ENCODE results near the gene FGR. TPM values are rescaled to one million over a fixed set of nuclear protein-coding genes. Genes with fewer than 3 reads are reported as not detected.
A peak's percentile ranks its signal among the peaks of the same experiment; 100 is the strongest.

The FGR gene
- total and polyA plus RNA-seq, 7 experiments from 2014 or later: 0.15 to 246 (median 1.5) TPM

DNA sequence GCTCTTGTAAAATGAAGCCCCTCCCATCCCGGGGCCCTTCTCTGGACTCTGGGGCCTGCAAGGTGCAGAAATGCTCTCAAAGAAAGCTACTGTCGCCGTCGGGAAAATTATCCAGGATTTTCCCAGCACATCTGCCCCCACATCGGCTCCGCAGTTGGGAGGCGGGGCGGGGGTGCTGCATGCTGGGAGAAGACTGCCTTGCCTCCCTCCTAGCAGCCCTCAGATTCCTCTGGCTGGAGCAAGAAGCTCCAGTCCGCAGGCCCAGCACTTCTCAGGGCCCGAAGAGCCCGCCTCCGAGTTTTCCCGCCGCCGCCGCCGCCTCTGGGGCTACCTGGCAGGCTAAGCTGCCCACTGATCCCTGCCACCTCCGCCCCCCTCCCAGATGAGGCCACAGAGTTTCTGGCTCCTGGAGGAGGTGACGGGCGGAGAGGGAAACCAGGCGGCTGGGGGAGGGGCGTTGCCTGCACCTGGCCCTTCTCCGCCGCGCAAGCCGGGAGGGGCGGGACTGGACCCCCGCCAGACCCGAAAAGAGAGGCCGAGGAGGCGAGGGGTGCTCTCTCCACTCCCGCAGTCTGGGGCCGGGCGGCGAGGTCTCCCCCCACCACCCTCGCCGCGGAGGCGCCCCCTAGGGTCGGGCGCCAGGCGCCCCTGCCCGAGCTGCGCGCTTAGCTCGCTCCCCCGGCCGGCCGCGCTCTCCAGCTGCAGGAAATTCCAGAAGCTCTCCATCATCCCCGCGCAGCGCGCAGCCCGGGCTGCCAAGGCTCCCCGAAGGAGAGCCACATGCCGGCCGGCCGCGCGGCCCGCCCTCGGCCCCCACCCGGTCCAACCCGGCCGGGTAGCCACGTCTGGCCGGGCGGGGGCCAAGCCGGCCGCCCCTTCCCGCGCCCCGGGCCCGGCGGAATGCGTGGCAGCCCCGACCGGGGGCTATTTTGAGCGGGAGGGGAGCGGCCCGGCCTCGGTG, 59.8 kb downstream of the FGR start:
- POLR2A ChIA-PET: no interaction called here
- Mint-ChIP-seq H3K36me3 (peaks cover 0 to 3% (median 0%) of the 10 kb centered on the region in 5 donors), H3K4me1 (peaks cover 12 to 64% (median 48%) of the 10 kb centered on the region in 7 donors)

DNA sequence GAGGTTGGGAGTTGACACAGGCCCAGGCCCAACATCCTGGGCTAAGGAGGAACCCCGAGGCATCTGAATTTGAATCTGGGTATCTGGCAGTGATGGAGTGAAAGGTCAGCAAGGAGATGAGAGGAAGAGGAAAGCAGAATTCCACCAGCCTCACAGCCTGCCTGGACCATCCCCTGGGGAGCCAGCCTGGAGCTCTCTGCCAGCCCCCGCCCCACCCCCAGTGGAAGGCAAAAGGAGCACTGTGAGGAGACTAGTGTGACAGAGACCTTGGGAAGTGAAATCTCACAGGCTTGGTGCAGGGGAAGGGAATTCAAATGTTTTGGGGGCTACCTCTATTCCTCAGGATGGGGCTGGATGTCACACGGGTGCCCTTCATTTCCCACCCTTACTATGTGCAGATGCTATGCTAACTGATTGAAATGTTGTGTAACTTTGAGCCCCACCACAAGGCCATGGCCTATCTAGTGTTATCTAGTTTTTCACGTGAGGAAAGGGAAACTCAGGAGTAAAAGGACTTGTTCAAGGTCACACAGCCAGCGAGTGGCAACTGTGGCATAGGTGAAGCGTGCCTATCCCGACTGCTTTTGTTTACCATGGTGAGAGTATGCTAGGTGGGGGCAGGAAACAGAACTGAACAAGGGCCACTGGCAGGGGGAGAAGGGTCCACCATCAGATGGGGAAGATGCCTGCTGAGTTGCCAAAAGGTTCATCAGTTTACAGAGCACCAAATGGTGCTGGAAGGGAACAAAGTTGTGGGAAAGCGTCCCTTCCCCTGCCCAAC, 60.8 kb downstream of the FGR start:
- ChIA-PET CTCF (interaction anchor here (0.5 to 1.9 kb wide), 4 partner anchors 17 to 1366 kb away, joined by 3 to 4 read pairs (median 4); no protein-coding TSS in a partner anchor), POLR2A (interaction anchor here (0.6 to 1.0 kb wide), 2 partner anchors 16 to 103 kb away, joined by 3 read pairs; no protein-coding TSS in a partner anchor)
- Histone ChIP-seq H3K36me3 (ENCODE audit: control insufficient read depth in 2 of 3, insufficient read depth in 3 of 3, low read length in 3 of 3) (no peaks in the 10 kb centered on the region), H3K27ac (ENCODE audit: low read depth, low read length) (no peak overlapping the region), H3K4me3 (ENCODE audit: low read length) (no peak overlapping the region), H3K9me3 (ENCODE audit: control insufficient read depth in 2 of 3, low read length in 3 of 3) (no peaks in the 10 kb centered on the region), H3K4me1 (ENCODE audit: control insufficient read depth in 2 of 2, insufficient read depth in 2 of 2, low read length in 2 of 2) (peaks cover 0 to 5% of the 10 kb centered on the region in 2 donors), H3K27me3 (ENCODE audit: control insufficient read depth in 2 of 2, insufficient read depth in 2 of 2, low read length in 2 of 2) (no peaks in the 10 kb centered on the region)
- ATAC-seq (no peak), DNase-seq (no peak)
- Mint-ChIP-seq H3K27ac (peak overlapping the region in 7 of 9 donors; percentile 7 to 77 (median 37)), H3K27me3 (peaks cover 0 to 23% (median 0%) of the 10 kb centered on the region in 5 donors), H3K36me3 (peaks cover 0 to 3% (median 0%) of the 10 kb centered on the region in 5 donors), H3K9me3 (no peaks in the 10 kb centered on the region), H3K4me3 (peak overlapping the region in 9 of 10 donors; percentile 7 to 77 (median 66)), H3K4me1 (peaks cover 14 to 63% (median 49%) of the 10 kb centered on the region in 7 donors)
- intact Hi-C loops (cut with micrococcal nuclease): no loop called here

More for the DNA sequence above, 59.8 kb downstream of the FGR start:
- H3K27me3 ChIP-seq (ENCODE audit: control insufficient read depth in 2 of 2, insufficient read depth in 2 of 2, low read length in 2 of 2): no peaks in the 10 kb centered on the region
- H3K4me1 ChIP-seq (ENCODE audit: control insufficient read depth in 2 of 2, insufficient read depth in 2 of 2, low read length in 2 of 2): peaks cover 0 to 5% of the 10 kb centered on the region in 2 donors
- no peaks in the 10 kb centered on the region for H3K36me3 ChIP-seq (ENCODE audit: control insufficient read depth in 2 of 3, insufficient read depth in 3 of 3, low read length in 3 of 3)
- H3K27ac Mint-ChIP-seq: no peak overlapping the region
- no peak overlapping the region for H3K4me3 ChIP-seq (ENCODE audit: low read length)
- no peaks in the 10 kb centered on the region for H3K9me3 ChIP-seq (ENCODE audit: control insufficient read depth in 2 of 3, low read length in 3 of 3)
- H3K4me3 Mint-ChIP-seq: peak overlapping the region in 4 of 10 donors; percentile 48 to 74 (median 62)
- ATAC-seq (peak; percentile 38), DNase-seq (no peak)
- H3K27ac ChIP-seq (ENCODE audit: low read depth, low read length): no peak overlapping the region
- CTCF ChIA-PET: interaction anchor here (0.6 to 1.6 kb wide), 3 partner anchors 26 to 163 kb away, joined by 3 to 5 read pairs (median 3); no protein-coding TSS in a partner anchor
- no peaks in the 10 kb centered on the region for H3K9me3 Mint-ChIP-seq
- H3K27me3 Mint-ChIP-seq: peaks cover 0 to 23% (median 0%) of the 10 kb centered on the region in 5 donors
- intact Hi-C loops (cut with micrococcal nuclease): no loop called here

DNA sequence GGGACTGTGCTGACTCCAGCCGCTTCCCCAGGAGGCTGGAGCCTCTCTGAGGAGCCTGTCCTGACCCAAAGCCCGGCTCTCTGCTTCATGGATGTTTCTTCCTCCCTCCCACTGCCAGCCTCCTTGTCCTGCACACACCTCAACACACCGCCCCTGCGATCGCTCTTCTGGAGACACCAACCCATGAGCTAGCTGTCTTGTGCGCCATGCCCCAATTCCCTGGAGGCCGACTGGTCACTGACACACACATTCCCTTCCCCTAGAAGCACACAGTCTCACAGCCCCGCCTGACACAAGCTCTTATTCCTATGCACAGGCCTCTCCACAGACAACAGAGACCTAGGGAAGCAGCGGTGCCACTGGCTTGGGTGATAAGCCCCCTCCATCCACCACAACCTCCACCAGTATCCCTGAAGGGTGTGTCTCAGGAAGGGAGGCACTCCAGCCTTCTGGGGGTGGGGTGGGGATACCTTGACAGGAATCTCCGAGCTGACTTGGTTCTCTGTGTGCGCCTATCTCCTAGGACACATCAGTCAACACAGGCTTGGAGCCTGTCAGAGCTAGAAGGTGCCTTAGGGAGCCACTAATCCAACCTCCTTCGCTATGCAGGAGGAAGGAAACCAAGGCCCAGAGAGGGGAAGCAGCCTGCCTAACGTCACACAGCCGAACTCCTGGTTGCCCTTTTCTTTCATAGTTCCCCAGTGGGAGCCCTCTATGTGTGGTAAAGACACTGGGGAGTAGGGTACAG, 62.1 kb downstream of the FGR start:
- Mint-ChIP-seq H3K27me3 (peaks cover 0 to 23% (median 0%) of the 10 kb centered on the region in 5 donors), H3K9me3 (no peaks in the 10 kb centered on the region), H3K4me1 (peaks cover 18 to 64% (median 55%) of the 10 kb centered on the region in 7 donors), H3K36me3 (peaks cover 0 to 5% (median 0%) of the 10 kb centered on the region in 5 donors), H3K27ac (peak overlapping the region in 6 of 9 donors; percentile 55 to 86 (median 76)), H3K4me3 (peak overlapping the region in 1 of 10 donors; percentile 3)
- intact Hi-C loops (cut with micrococcal nuclease): no loop called here
- ChIA-PET POLR2A (interaction anchor here (0.6 kb wide), 2 partner anchors 113 to 218 kb away, joined by 3 to 4 read pairs; no protein-coding TSS in a partner anchor), CTCF (interaction anchor here (1.5 to 1.9 kb wide), 2 partner anchors 16 to 90 kb away, joined by 4 read pairs; no protein-coding TSS in a partner anchor)
- DNase-seq (no peak), ATAC-seq (no peak)
- Histone ChIP-seq H3K9me3 (ENCODE audit: control insufficient read depth in 2 of 3, low read length in 3 of 3) (no peaks in the 10 kb centered on the region), H3K36me3 (ENCODE audit: control insufficient read depth in 2 of 3, insufficient read depth in 3 of 3, low read length in 3 of 3) (no peaks in the 10 kb centered on the region), H3K4me3 (ENCODE audit: low read length) (no peak overlapping the region), H3K27me3 (ENCODE audit: control insufficient read depth in 2 of 2, insufficient read depth in 2 of 2, low read length in 2 of 2) (no peaks in the 10 kb centered on the region), H3K27ac (ENCODE audit: low read depth, low read length) (no peak overlapping the region), H3K4me1 (ENCODE audit: control insufficient read depth in 2 of 2, insufficient read depth in 2 of 2, low read length in 2 of 2) (peaks cover 6 to 10% of the 10 kb centered on the region in 2 donors)

DNA sequence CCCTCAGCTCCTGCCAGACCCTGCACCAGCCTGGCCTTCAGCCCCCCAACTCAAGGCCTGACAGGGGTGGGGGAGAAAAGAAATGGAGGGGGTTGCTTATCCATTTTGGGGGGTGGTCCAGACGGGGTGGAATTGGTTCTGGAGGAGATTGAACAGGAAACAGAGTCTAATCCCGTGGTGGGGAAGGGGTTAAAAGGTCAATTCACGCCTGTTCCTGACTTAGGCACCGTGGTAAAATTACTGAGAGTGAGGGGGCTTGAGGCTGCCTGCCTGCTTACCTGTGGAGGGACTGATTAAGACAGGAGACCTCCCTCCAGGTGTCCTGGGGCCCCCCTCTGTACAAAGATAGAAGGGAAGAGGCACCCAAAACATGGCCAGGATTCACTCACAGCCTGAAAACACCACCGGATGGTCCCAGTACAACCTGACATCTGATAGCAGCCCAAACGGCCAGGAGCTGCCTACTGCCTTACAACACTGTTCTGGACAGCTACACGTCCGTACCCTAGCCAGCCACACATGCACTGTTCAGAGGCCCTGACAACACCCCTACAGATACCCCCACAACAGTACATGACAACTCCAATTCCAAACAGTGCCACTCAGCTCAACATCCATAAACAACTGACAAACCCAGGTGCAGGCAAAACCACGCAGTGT, 62.8 kb downstream of the FGR start:
- Histone ChIP-seq H3K9me3 (ENCODE audit: control insufficient read depth in 2 of 3, low read length in 3 of 3) (no peaks in the 10 kb centered on the region), H3K27ac (ENCODE audit: low read depth, low read length) (no peak overlapping the region), H3K4me3 (ENCODE audit: low read length) (no peak overlapping the region), H3K4me1 (ENCODE audit: control insufficient read depth in 2 of 2, insufficient read depth in 2 of 2, low read length in 2 of 2) (peaks cover 7 to 17% of the 10 kb centered on the region in 2 donors), H3K27me3 (ENCODE audit: control insufficient read depth in 2 of 2, insufficient read depth in 2 of 2, low read length in 2 of 2) (no peaks in the 10 kb centered on the region), H3K36me3 (ENCODE audit: control insufficient read depth in 2 of 3, insufficient read depth in 3 of 3, low read length in 3 of 3) (no peaks in the 10 kb centered on the region)
- Mint-ChIP-seq H3K27me3 (peaks cover 0 to 22% (median 0%) of the 10 kb centered on the region in 5 donors), H3K4me3 (no peak overlapping the region), H3K4me1 (peaks cover 17 to 66% (median 60%) of the 10 kb centered on the region in 7 donors), H3K9me3 (no peaks in the 10 kb centered on the region), H3K36me3 (peaks cover 0 to 5% (median 0%) of the 10 kb centered on the region in 5 donors), H3K27ac (peak overlapping the region in 5 of 9 donors; percentile 25 to 81 (median 75))
- intact Hi-C loops (cut with micrococcal nuclease): no loop called here
- ChIA-PET POLR2A (interaction anchor here (0.6 kb wide), 2 partner anchors 112 to 217 kb away, joined by 3 to 4 read pairs; no protein-coding TSS in a partner anchor), CTCF (interaction anchor here (1.1 to 1.9 kb wide), 3 partner anchors 9 to 91 kb away, joined by 3 to 4 read pairs (median 4); no protein-coding TSS in a partner anchor)
- DNase-seq (no peak), ATAC-seq (no peak)

DNA sequence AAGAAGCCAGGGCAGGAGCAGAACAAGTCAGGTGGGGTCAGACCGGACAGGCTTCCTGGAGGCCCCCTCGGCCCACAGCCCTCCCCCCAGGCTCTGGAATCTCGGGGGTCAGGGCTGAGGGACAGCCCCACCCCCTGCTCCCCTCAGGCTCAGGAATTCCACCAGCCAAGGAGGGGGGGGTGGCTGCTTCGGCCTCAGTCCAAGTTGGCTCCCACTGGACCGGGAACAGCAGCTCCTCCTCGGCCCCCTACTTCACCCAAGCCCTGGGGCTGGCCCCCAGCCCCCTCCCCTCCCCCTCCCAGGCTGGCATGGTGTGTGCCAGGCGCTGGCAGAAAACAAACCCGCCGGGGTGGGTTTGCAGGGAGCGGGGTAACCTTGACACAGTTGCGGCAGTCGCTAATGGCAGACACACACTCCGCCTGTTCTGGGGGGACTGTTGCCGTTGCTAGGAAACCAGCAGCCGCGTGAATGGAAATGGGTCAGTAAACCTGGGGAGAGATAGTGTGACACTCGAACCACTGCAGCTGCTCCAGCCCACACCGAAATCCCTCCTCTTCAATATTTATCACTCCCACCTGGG, 63.5 kb downstream of the FGR start:
- no peaks in the 10 kb centered on the region for H3K27me3 ChIP-seq (ENCODE audit: control insufficient read depth in 2 of 2, insufficient read depth in 2 of 2, low read length in 2 of 2)
- Mint-ChIP-seq H3K4me3 (no peak overlapping the region), H3K27ac (no peak overlapping the region), H3K4me1 (peaks cover 11 to 62% (median 56%) of the 10 kb centered on the region in 7 donors), H3K27me3 (peaks cover 0 to 16% (median 0%) of the 10 kb centered on the region in 5 donors), H3K9me3 (no peaks in the 10 kb centered on the region), H3K36me3 (peaks cover 0 to 5% (median 0%) of the 10 kb centered on the region in 5 donors)
- no peaks in the 10 kb centered on the region for H3K36me3 ChIP-seq (ENCODE audit: control insufficient read depth in 2 of 3, insufficient read depth in 3 of 3, low read length in 3 of 3)
- H3K4me3 ChIP-seq (ENCODE audit: low read length): no peak overlapping the region
- DNase-seq (no peak), ATAC-seq (no peak)
- ChIA-PET CTCF (interaction anchor here (1.1 to 1.5 kb wide), 2 partner anchors 10 to 92 kb away, joined by 3 to 4 read pairs; no protein-coding TSS in a partner anchor), POLR2A (no interaction called here)
- intact Hi-C loops (cut with micrococcal nuclease): no loop called here
- no peak overlapping the region for H3K27ac ChIP-seq (ENCODE audit: low read depth, low read length)
- peaks cover 7 to 22% of the 10 kb centered on the region in 2 donors for H3K4me1 ChIP-seq (ENCODE audit: control insufficient read depth in 2 of 2, insufficient read depth in 2 of 2, low read length in 2 of 2)
- H3K9me3 ChIP-seq (ENCODE audit: control insufficient read depth in 2 of 3, low read length in 3 of 3): no peaks in the 10 kb centered on the region

Measured in naive thymus-derived CD4-positive, alpha-beta T cell (primary cell).